Eye (tissue), 1 donor: ENCODE measurements around the gene P2RY6.
A peak's percentile ranks its signal among the peaks of the same experiment; 100 is the strongest.

Experiments used
- DNase-seq: peaks from one replicate; pipeline ENCODE4 v3.0.0-alpha.2; 2015

The P2RY6 gene

GRCh38 chr11:73298233-73298632, 26.1 kb downstream of the P2RY6 start:
- no peak for DNase-seq

- DNase-seq, result no peak
These were observed 27.6 kb downstream of the P2RY6 start for GRCh38 chr11:73299751-73300150.

GRCh38 chr11:73306069-73306841, 34.1 kb downstream of the P2RY6 start:
- no peak for DNase-seq

GRCh38 chr11:73306977-73307322, 34.8 kb downstream of the P2RY6 start:
- no peak for DNase-seq

GRCh38 chr11:73307323-73308002, 35.3 kb downstream of the P2RY6 start:
- peak; percentile 99 for DNase-seq

GRCh38 chr11:73308003-73308960, 36.1 kb downstream of the P2RY6 start, which contains the start of gene ARHGEF17:
Gene ARHGEF17 (plus strand): TSS chr11:73308276. CDS start chr11:73308639, 363 bp downstream.
- peak; percentile 96 for DNase-seq

- peak; percentile 88 for DNase-seq
These were observed 37.1 kb downstream of the P2RY6 start for GRCh38 chr11:73308961-73309919.

- no peak for DNase-seq
These were observed 37.9 kb downstream of the P2RY6 start for GRCh38 chr11:73310076-73310475.

- no peak for DNase-seq
These were observed 38.7 kb downstream of the P2RY6 start for GRCh38 chr11:73310661-73311393.

GRCh38 chr11:73311394-73311869, 39.3 kb downstream of the P2RY6 start:
- peak; percentile 9 for DNase-seq

- no peak for DNase-seq
These were observed 39.9 kb downstream of the P2RY6 start for GRCh38 chr11:73312036-73312435.

- DNase-seq, result peak; percentile 41
These were observed 40.8 kb downstream of the P2RY6 start for GRCh38 chr11:73312851-73313327.

- DNase-seq, result peak; percentile 18
These were observed 41.5 kb downstream of the P2RY6 start for GRCh38 chr11:73313652-73314051.

GRCh38 chr11:73314117-73314961, 42.2 kb downstream of the P2RY6 start:
- DNase-seq, result peak; percentile 53

- DNase-seq, result peak; percentile 30
These were observed 43.3 kb downstream of the P2RY6 start for GRCh38 chr11:73315293-73316020.

- no peak for DNase-seq
These were observed 44.3 kb downstream of the P2RY6 start for GRCh38 chr11:73316422-73316821.

- no peak for DNase-seq
These were observed 45.2 kb downstream of the P2RY6 start for GRCh38 chr11:73317373-73317772.

GRCh38 chr11:73317803-73318202, 45.7 kb downstream of the P2RY6 start:
- DNase-seq, result no peak

GRCh38 chr11:73318501-73319011, 46.4 kb downstream of the P2RY6 start:
- no peak for DNase-seq
